ENCODE data around the gene ROBO1.

ROBO1 gene

GRCh38 chr3:78963771-78964170, 804.0 kb downstream of the ROBO1 start:
- no peak for DNase-seq

- DNase-seq, result peak; percentile 73
These were observed 810.3 kb downstream of the ROBO1 start for GRCh38 chr3:78957456-78957855.

DNA sequence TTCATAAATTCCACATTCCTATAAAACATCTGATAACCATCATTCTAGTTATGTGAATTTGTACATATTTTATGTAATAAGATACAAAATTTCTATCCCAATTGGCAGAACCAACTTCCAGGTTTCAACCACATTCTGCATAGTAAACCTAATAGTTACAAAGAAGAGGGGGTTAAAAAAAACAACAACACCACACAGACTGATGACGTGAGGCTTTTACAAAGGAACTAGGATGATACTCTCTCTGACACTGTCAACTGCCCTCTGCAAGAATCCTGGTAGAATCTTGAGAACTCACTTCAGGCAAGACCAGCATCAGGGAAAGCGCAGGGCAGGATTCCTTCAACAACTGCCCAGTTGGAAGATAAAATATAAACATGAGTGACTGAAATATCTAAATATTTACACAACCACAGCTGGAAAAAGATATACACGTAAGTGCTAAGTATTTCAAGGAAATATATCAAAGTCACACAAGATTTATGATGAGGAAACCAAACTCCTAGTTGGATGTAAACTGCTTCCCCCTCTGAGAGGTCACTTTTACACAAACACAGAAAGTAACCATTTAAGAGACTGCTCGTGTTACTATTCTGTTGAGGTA, 816.4 kb downstream of the ROBO1 start:
- DNase-seq, result no peak

GRCh38 chr3:78941587-78941986, 826.2 kb downstream of the ROBO1 start:
- DNase-seq, result no peak

DNA sequence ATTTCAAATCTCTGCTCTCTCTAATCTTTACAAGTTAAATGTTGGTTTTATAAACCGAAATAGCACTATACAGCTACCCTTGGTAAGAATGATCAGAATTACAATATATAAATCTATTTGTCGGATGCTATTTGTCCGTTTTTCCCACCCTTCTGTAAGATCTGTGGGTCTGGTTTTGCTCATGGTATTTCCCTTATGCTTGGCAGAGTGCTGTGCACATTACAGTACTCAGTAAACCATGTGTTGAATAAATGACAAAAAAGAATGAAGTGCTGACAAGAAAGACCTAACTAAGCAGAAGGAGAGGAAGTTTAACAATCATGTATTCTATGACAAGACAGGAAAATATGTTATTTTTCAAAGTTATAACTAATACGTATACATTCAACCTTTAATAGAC, 827.2 kb downstream of the ROBO1 start:
- no peak for DNase-seq

DNA sequence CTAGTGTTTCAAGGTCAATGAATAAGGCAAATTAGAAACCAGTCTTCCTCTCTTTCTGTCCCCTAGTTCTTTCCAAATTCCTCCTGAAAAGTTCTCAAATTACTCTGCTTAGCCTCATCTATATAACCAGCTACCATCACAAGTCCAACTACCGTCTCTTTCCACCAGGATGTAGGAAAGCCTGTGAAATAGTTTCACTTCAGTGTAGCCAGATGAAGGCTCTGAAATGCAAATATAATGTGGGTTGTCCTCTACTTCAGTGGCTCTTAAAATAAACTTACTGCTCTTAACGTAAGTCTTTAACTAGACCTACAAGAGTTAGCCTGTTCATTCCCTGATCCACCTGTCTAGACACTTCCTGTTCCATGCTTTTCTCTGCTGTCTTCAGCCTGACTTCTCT, 827.7 kb downstream of the ROBO1 start:
- DNase-seq, result no peak

- DNase-seq, result no peak
These were observed 830.3 kb downstream of the ROBO1 start for GRCh38 chr3:78937475-78937874.

- no peak for DNase-seq
These were observed 840.0 kb downstream of the ROBO1 start for GRCh38 chr3:78927759-78928158.

DNA sequence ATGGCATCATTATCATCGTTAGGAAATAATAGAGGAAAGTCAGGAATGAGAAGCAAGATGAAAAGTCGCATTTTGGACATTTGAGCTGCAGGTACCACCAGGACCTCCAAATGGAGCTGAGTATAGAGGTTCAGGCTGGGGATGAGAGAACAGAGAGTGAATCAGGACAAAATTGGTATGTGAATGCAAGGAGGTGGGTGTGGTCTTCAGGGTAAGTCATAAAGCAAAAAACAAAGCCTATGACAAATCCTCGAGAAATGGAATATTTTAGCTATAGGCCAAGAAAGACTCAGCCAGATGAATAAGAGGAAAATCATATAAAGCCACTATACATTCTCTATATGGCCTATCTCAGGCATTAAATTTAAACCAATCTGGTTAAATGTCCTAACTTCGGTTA, 841.3 kb downstream of the ROBO1 start:
- no peak for DNase-seq

GRCh38 chr3:78924711-78925110, 843.1 kb downstream of the ROBO1 start:
- DNase-seq, result no peak

GRCh38 chr3:78919021-78919755, 848.6 kb downstream of the ROBO1 start:
- DNase-seq, result no peak

DNA sequence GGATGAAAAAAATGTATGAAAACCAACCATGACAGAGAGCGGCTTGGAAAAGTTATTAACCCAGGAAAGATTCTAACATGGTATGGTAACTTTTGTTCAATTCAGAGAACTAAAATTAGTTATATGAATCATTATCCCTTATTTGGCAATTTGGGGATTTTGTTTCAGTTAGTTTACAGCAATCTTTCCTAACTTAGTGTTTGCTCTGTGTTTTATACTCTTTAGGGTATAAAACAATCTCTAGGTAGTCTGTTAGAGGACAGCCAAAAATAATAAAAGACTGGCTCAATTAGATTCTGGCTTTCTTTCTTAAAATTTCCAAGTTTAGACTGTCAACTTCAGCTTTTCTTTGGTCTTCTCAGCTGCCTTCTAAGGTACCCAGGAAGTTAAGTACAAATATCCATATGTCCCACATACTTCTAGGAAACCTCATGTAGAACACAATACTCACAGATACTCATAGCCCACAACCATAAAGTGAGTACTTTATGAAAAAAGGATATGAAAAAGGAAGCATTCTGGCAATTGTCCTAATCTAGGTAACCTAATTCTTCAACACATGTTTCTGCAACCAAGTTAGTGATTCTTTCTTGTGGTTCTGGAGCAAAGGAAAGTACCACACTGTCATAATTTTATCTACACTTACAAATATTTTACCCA, 849.3 kb downstream of the ROBO1 start:
- no peak for DNase-seq

DNA sequence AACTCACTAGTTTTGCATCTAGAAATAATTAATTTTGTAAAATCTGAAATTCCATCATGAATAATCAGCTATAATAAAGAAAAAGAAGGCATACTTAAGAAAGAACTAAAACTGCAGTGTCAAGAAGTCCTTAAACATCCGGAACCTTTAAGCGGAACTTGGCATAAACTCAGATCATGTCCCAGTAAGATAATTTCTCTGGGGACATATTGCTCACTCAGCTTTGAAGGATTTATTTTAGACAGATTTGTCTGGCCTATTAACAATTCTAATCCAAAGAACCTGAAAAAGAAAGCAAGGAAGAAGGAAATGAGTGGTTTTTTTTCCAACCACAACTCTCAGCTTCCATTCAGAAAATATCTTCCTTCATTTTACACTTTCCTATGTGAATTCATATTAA, 850.3 kb downstream of the ROBO1 start:
- DNase-seq, result no peak

GRCh38 chr3:78913711-78914110, 854.1 kb downstream of the ROBO1 start:
- no peak for DNase-seq

GRCh38 chr3:78912687-78913086, 855.1 kb downstream of the ROBO1 start:
- no peak for DNase-seq

DNA sequence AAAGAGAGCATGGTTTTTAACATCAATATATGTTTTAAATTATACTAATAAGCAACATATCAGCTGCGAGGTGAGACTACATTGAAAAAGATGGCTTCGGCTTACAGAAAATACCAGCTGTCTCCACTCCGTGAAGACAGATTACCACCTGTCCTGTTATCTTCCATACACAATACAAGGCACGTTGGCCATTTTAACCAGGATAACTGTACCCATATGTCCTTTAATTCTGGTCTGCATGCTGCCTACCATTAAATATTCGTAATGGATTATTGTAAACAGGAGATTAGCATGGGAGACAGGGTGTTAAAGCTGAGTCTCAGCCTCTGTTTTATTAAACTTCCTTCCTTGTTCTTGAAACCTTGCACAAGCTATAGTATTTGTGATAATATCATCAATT, 855.5 kb downstream of the ROBO1 start:
- DNase-seq, result peak; percentile 68

GRCh38 chr3:78911394-78911793, 856.4 kb downstream of the ROBO1 start:
- DNase-seq, result peak; percentile 8

GRCh38 chr3:78908236-78908635, 859.6 kb downstream of the ROBO1 start:
- no peak for DNase-seq

DNA sequence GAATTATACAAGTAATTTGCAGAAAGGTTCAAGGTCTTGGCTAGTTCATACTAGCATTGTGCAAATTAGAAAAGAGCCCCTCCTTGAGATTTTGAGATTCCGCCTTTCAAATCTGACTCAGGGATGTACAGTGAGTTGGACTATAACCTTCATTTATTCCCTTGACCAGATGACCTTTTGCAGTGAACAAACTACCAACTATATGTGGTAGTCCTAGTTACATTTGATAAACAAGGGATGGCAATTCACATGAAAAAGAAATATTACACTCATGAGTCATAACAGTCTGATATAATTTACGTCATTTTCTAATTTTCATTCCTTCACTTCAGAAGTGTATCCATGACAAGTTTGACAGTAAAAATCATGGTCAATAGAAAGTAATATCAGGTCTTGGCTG, 860.4 kb downstream of the ROBO1 start:
- no peak for DNase-seq

- no peak for DNase-seq
These were observed 860.9 kb downstream of the ROBO1 start for GRCh38 chr3:78906930-78907329.

GRCh38 chr3:78906245-78906644, 861.6 kb downstream of the ROBO1 start:
- peak; percentile 77 for DNase-seq

GRCh38 chr3:78905700-78906099, 862.1 kb downstream of the ROBO1 start:
- DNase-seq, result no peak

- no peak for DNase-seq
These were observed 866.3 kb downstream of the ROBO1 start for GRCh38 chr3:78901544-78901943.

DNA sequence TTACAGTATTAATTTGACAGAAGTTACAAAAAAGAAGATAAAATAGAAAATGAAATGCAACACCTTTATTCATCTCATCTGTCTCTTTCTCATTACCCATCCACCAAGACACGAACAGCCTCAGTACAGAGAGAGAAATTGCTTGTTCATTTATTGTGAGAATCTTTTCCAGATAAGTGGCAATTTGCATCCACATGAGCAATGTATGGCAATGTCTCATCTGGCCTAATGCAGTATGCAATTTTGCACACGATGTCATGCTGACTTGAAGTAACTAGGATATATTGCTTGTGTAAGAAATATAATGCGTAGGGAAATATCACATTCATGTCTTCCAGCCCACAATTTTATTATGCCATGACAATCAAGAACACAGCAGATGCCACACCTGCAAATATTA, 866.9 kb downstream of the ROBO1 start:
- no peak for DNase-seq
